HG03025 (cell line): ENCODE measurements around the gene CCDC91.
"Not testable (repeated sequence)": the region's sequence is repeated elsewhere in the genome, so short reads cannot be mapped to it uniquely, and the experiment has no call there.

ENCODE experiments used
- ATAC-seq: cut with Tn5 transposase; IDR thresholded peaks from one replicate; pipeline ENCODE4 v1.9.1; 2021; ENCODE audit warnings: mild to moderate bottlenecking, moderate library complexity; ENCODE audit not compliant: unreplicated experiment, low FRiP score

The CCDC91 gene

DNA sequence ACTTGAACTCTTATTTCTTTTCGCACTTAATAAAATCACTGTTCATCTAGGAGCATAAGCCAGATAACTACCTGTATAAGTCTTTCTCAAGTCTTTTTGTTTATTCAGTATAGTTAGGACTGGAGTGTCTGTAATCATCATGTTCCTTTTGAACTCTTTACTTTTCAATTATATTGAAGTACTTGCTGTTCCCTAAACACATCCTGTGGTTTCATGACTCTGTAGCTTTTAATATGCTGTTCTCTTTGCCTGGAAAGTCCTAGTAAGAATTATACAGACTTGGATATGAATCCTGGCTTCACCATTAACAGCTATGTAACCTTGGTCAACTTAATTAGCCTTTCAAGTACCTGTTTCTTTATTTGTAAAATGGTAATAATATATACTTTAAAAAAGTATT lies 88.2 kb downstream of the CCDC91 start:
- no peak for ATAC-seq

- no peak for ATAC-seq
These were observed 88.7 kb downstream of the CCDC91 start for GRCh38 chr12:28278960-28279359.

DNA sequence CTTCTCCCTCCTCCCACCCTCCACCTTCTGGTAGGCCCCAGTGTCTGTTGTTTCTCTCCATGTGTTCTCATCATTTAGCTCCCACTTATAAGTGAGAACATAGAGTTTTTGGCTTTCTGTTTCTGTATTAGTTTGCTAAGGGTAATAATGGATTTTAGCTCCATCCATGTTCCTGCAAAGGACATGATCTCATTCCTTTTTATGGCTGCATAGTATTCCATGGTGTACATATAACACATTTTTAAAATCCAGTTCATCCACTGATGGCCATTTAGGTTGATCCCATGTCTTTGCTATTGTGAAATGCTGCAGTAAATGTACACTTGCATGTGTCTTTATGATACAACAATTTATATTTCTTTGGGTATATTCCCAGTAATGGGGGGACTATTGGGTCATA lies 96.1 kb downstream of the CCDC91 start:
- ATAC-seq = no peak

GRCh38 chr12:28290262-28290661 lies 100.0 kb downstream of the CCDC91 start:
- ATAC-seq = no peak

DNA sequence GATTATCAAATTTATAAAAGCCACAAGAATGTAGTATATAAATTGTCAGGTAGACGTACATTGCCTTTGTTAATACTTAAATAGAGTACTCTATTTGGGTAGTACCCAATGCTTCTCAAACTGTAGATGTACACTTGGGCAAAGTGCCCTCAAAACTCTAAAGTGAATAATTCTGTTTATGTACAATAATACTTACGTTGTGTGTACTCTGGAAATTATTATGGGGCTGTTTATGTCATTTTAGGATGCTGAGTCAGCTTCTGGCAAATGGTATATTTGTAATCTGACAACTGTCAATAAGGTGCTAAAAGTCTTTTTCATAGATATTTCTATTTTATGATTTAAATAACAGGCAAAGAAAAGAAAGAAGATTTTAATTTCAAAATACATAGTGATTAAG lies 102.4 kb downstream of the CCDC91 start:
- no peak for ATAC-seq

- no peak for ATAC-seq
These were observed 104.0 kb downstream of the CCDC91 start for GRCh38 chr12:28294300-28294699.

GRCh38 chr12:28296287-28296686 lies 106.0 kb downstream of the CCDC91 start:
- no peak for ATAC-seq

GRCh38 chr12:28303192-28303591 lies 112.9 kb downstream of the CCDC91 start:
- no peak for ATAC-seq

- no peak for ATAC-seq
These were observed 116.3 kb downstream of the CCDC91 start for GRCh38 chr12:28306535-28306934.

DNA sequence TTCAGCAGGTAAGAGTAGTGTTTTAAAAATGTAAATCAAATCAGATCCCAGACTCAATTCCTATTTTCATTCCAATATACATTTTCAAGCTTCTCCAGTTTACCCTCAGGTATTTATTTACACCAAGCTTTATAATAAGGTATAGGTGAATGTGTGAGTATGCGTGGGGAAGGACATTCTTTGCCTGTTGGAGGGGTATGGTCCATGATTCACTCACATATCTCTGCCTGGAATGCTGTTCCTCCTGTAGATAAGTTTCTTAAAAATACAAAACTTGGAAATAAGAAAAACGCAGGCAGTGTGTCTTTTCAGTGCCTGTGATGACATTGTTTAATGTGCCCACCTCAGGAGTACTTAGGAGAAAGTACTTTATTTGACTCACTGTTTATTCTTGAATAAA lies 118.6 kb downstream of the CCDC91 start:
- ATAC-seq = no peak

- ATAC-seq = no peak
These were observed 123.4 kb downstream of the CCDC91 start for GRCh38 chr12:28313631-28314030.

DNA sequence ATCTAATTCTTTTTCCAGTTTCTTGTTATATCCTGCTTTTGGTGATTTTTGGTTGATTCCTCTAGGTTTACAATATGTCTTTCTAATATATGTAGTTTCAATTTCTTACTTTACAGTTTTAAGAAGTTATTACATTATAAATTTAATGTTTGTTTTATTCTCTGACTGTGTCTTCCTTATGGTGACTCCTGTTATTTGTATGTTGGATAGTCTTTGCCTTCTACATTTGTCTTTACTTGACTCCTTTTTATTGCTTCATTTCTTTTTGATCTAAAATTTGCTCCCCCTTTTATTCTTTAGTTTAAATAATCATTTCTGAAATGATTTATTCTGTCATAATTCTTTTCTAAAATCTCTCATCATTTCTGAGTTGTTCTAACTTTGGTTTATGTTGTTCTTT lies 125.8 kb downstream of the CCDC91 start:
- ATAC-seq = no peak

DNA sequence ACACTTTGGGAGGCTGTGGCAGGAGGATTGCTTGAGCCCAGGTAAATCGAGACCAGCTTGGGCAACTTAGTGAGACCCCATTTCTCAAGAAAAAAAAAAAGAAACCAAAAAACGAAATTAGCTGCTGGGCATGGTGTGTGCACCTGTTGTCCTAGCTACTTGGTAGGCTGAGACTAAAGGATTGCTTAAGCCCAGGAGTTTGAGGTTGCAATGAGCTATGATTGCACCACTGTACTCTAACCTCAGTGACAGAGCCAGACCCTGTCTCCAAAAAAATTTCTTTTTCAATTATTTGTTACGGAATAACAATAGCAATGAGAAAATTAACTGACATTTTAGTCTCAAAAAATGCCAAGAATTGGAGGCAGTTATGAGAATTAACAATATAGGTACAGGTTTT lies 128.0 kb downstream of the CCDC91 start:
- no peak for ATAC-seq

GRCh38 chr12:28320353-28320752 lies 130.1 kb downstream of the CCDC91 start:
- no peak for ATAC-seq

DNA sequence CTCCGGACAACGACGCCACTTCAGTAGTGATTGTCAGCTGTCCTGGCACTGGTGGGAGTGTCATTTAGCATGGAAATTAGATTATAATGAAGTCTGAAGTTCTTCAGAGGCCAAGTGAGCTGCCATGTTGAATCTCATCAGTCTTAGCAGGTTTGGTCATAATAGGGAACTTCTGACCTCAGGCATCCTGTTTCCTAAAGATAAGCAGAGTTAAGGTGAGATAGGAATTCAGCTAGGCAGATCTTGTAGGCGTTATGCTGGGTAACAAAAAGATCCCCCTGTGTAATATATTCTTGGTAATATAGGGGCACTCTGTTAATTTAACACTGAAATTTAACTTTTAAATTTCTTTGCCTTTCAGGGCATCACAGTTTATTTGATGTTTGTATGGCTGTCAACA lies 137.5 kb downstream of the CCDC91 start:
- ATAC-seq = no peak

DNA sequence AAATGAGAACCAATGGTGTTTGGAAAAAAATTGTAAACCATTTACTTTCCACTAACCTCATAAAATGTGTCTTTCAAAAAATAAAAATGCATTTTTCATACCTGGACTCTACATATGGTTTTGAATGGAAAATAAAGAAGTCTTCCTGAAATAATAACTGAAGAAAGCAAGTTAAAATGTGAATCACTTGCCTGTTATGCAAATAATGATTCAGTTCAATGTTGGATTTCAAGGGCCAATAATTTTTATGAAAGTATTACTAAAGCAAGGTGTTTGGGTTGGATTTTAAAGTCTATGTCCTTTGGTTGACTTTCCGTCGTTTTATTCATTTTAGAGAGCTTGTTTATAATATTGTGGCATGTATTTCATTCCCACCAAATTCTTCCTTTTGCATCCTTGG lies 138.7 kb downstream of the CCDC91 start:
- no peak for ATAC-seq

DNA sequence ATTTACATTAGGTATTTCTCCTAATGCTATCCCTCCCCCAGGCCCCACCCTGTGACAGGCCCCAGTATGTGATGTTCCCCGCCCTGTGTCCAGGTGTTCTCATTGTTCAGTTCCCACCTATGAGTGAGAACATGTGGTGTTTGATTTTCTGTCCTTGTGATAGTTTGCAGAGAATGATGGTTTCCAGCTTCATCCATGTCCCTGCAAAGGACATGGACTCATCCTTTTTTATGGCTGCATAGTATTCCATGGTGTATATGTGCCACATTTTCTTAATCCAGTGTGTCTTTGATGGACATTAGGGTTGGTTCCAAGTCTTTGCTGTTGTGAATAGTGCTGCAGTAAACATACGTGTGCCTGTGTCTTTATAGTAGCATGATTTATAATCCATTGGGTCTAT lies 139.5 kb downstream of the CCDC91 start:
- not testable (repeated sequence) for ATAC-seq

- ATAC-seq = not testable (repeated sequence)
These were observed 140.0 kb downstream of the CCDC91 start for GRCh38 chr12:28330232-28330631.

DNA sequence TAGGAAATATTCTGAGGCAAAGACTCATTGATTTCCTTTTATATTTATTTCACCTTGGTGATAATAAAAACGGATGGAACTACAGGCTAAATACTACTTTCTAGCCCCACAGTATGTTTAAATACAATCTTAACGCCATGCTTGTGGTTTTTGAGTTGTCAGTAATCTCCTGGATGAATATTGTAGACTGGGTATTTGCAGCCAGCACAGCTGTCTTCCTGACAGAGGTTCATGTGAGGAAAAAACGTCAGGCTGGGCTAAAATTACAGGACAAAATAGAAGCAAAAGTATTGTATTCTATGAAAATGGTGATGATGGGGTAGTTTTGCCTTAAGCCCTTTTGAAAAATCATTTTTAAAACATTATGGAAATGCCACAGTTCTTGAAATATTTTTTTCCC lies 140.9 kb downstream of the CCDC91 start:
- ATAC-seq = no peak

GRCh38 chr12:28340261-28341045 lies 150.2 kb downstream of the CCDC91 start:
- ATAC-seq = no peak

- no peak for ATAC-seq
These were observed 153.5 kb downstream of the CCDC91 start for GRCh38 chr12:28343713-28344112.

- no peak for ATAC-seq
These were observed 156.3 kb downstream of the CCDC91 start for GRCh38 chr12:28346567-28346966.

DNA sequence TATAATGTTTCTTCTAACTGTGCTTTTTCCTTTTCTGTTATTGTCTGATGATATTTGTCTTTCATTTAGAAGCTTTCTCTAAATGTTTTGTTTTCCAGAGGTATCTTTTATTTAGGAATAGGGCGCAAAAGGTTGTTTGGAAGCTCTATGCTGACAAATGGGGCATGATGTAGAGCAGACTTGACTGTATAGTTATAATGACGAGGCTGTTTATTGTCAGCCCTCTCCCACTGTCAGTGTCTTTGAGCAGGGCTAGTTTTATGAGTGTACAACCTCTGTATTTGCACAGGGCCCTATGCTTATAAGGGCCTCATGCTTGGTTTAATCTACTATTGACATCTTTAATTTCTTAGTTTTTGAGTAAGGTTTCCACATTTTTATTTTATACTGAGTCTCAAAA lies 158.9 kb downstream of the CCDC91 start:
- ATAC-seq = no peak
